Measurements from ENCODE around the gene SIN3B.

DNA sequence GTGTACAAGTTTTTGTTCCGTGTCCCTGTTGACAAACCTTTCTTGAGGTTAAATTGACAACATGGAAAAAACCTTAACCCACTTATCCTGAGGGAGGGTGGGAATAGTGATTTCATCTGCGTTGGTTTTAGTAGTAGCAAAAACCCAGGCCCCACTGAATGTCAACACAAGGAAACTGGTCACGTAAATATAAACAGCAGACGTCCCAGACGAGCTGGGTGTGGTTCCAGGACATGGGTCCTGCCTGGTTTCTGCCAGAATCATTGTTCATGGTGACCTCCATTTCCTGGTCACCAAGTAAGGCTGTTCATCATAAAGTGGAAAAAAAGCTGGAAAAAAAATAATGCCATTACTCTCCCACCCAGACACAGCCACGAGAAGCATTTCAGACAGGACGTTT, 42.7 kb downstream of the SIN3B start:
- TF ChIP-seq POLR2A (IDR thresholded peaks at IDR 0.05) (no peak), POLR2AphosphoS5 (IDR thresholded peaks at IDR 0.05) (peak; percentile 85 to 86), EP300 (IDR thresholded peaks at IDR 0.05) (peak; percentile 77 to 97 (median 88))
- TF ChIP-seq, protein P1, sequence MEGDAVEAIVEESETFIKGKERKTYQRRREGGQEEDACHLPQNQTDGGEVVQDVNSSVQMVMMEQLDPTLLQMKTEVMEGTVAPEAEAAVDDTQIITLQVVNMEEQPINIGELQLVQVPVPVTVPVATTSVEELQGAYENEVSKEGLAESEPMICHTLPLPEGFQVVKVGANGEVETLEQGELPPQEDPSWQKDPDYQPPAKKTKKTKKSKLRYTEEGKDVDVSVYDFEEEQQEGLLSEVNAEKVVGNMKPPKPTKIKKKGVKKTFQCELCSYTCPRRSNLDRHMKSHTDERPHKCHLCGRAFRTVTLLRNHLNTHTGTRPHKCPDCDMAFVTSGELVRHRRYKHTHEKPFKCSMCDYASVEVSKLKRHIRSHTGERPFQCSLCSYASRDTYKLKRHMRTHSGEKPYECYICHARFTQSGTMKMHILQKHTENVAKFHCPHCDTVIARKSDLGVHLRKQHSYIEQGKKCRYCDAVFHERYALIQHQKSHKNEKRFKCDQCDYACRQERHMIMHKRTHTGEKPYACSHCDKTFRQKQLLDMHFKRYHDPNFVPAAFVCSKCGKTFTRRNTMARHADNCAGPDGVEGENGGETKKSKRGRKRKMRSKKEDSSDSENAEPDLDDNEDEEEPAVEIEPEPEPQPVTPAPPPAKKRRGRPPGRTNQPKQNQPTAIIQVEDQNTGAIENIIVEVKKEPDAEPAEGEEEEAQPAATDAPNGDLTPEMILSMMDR (IDR thresholded peaks at IDR 0.05) = no peak
